DOHH2 (cell line): ENCODE results near the gene TRIM10.

ENCODE experiments used
- EZH2phosphoT487 ChIP-seq: fragments of 200-600 bp; sonication (generic); IDR thresholded peaks from 2 replicates; pipeline ENCODE4 v1.6.1; 2017; ENCODE audit warnings: borderline replicate concordance, mild to moderate bottlenecking, antibody characterized with exemption, low read length, moderate library complexity, mixed read lengths
- TF ChIP-seq, protein P1 (sequence below): fragments of 200-600 bp; sonication (generic); IDR thresholded peaks from one replicate; pipeline ENCODE4 v1.5.1; 2014; ENCODE audit warnings: antibody characterized with exemption, mild to moderate bottlenecking, low read depth, low read length; ENCODE audit not compliant: poor library complexity, severe bottlenecking

GRCh38 chr6:30122515-30122914, 38.5 kb downstream of the TRIM10 start:
- TF ChIP-seq, protein P1, sequence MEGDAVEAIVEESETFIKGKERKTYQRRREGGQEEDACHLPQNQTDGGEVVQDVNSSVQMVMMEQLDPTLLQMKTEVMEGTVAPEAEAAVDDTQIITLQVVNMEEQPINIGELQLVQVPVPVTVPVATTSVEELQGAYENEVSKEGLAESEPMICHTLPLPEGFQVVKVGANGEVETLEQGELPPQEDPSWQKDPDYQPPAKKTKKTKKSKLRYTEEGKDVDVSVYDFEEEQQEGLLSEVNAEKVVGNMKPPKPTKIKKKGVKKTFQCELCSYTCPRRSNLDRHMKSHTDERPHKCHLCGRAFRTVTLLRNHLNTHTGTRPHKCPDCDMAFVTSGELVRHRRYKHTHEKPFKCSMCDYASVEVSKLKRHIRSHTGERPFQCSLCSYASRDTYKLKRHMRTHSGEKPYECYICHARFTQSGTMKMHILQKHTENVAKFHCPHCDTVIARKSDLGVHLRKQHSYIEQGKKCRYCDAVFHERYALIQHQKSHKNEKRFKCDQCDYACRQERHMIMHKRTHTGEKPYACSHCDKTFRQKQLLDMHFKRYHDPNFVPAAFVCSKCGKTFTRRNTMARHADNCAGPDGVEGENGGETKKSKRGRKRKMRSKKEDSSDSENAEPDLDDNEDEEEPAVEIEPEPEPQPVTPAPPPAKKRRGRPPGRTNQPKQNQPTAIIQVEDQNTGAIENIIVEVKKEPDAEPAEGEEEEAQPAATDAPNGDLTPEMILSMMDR, result no peak
- TF ChIP-seq EZH2phosphoT487, result no peak
